Measurements from ENCODE around the gene EEF1A2. TPM values are rescaled to one million over a fixed set of nuclear protein-coding genes. Genes with fewer than 3 reads are reported as not detected.

EEF1A2 gene
- total and polyA plus RNA-seq, 4 experiments from 2014 or later = 0.36 to 0.81 TPM; not detected in 2

DNA sequence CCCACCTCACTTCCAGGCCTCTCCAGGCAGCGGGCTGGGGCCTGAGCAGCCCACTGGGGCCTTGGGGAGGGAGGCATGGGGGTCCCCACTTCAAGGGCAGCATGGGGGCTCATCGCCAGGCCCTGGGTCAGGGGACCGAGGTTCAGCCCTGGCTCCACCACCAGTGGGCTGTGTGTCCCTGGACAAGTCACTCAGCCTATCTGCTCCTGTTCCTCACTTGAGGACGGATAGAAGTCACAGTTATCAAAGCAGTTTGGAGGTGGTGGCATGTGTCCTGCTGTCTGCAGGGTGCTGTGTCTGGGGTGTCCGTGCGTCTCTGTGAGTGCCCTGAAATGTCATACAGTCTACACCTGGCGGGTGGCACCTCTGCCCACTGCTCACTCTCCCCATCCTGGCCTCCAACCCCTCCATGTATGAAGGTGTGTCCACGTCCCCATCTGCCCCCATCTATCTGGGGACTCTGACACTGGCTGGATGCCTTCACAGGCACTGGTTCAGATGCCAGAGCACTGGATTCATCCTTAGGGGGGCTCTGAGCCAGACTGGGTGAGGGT, 3.6 kb downstream of the EEF1A2 start:
- Mint-ChIP-seq H3K4me1 (peaks cover 1 to 8% (median 3%) of the 10 kb centered on the region in 4 donors), H3K27me3 (peaks cover 5 to 9% of the 10 kb centered on the region in 2 donors), H3K27ac (no peak overlapping the region), H3K4me3 (no peak overlapping the region), H3K9me3 (peaks cover 0 to 5% (median 0%) of the 10 kb centered on the region in 8 donors), H3K36me3 (no peaks in the 10 kb centered on the region)
- H3K4me3 ChIP-seq (ENCODE audit: low read length in 2 of 2) = no peak overlapping the region
- intact Hi-C loops (cut with micrococcal nuclease) = loop anchor here (5.0 kb wide), 1 partner anchor 698 kb away; the partner anchor contains the start of gene MRGBP
- CTCF ChIA-PET (ENCODE audit: partially characterized antibody) = interaction anchor here (1.3 to 2.3 kb wide), 6 partner anchors 10 to 485 kb away, joined by 3 to 21 read pairs (median 6); partner anchors contain the start of genes PPDPF and SAMD10
- H3K4me1 ChIP-seq (ENCODE audit: insufficient read depth, low read length) = peaks cover 18% of the 10 kb centered on the region
- POLR2A ChIA-PET (ENCODE audit: partially characterized antibody) = interaction anchor here (2.6 kb wide), 1 partner anchor 25 kb away, joined by 27 read pairs; the partner anchor contains the start of gene PPDPF
- DNase-seq = no peak
- H3K36me3 ChIP-seq (ENCODE audit: insufficient read depth, low read length) = no peaks in the 10 kb centered on the region
- H3K27ac ChIP-seq (ENCODE audit: low read depth, low read length) = no peak overlapping the region
- no peaks in the 10 kb centered on the region for H3K9me3 ChIP-seq (ENCODE audit: control insufficient read depth in 1 of 2, low read length in 2 of 2)
- H3K27me3 ChIP-seq (ENCODE audit: insufficient read depth, low read length) = peaks cover 12% of the 10 kb centered on the region

DNA sequence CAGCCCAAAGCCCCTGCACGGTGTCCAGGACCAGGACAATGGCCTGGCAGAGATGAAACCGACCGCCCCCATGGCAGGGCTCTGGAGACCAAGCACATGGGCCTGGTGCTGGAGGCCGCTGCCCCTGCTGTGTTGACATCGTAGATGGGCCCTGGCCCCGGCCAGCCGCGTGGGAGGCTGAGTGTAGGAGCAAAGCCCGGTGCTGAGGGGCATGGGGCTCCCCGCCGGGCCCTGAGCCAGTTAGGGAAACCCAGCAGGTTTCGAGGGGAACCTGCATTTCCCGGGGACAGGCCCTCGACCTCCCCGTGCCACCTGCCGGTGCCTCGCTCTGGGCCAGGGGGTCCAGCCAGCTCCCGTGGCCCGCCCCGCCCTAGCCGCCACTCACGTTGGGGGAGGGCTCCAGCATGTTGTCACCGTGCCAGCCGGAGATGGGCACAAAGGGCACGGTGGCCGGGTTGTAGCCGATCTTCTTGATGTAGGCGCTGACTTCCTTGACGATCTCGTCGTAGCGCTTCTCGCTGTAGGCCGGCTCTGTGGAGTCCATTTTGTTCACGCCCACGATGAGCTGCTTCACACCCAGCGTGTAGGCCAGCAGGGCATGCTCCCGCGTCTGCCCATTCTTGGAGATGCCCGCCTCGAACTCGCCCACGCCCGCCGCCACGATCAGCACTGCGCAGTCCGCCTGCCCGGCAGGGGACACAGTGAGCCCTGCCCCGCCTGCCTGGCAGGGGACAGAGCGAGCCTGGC, 4.3 kb downstream of the EEF1A2 start:
- Mint-ChIP-seq H3K27me3 (peaks cover 9 to 11% of the 10 kb centered on the region in 2 donors), H3K4me1 (peaks cover 1 to 8% (median 3%) of the 10 kb centered on the region in 4 donors), H3K36me3 (no peaks in the 10 kb centered on the region), H3K27ac (no peak overlapping the region), H3K9me3 (peaks cover 0 to 5% (median 0%) of the 10 kb centered on the region in 8 donors), H3K4me3 (no peak overlapping the region)
- intact Hi-C loops (cut with micrococcal nuclease) = loop anchor here (5.0 kb wide), 1 partner anchor 697 kb away; the partner anchor contains the start of gene MRGBP
- ChIA-PET POLR2A (ENCODE audit: partially characterized antibody) (no interaction called here), CTCF (ENCODE audit: partially characterized antibody) (no interaction called here)
- no peaks in the 10 kb centered on the region for H3K9me3 ChIP-seq (ENCODE audit: control insufficient read depth in 1 of 2, low read length in 2 of 2)
- peaks cover 12% of the 10 kb centered on the region for H3K27me3 ChIP-seq (ENCODE audit: insufficient read depth, low read length)
- H3K27ac ChIP-seq (ENCODE audit: low read depth, low read length) = no peak overlapping the region
- no peaks in the 10 kb centered on the region for H3K36me3 ChIP-seq (ENCODE audit: insufficient read depth, low read length)
- no peak overlapping the region for H3K4me3 ChIP-seq (ENCODE audit: low read length in 2 of 2)
- H3K4me1 ChIP-seq (ENCODE audit: insufficient read depth, low read length) = peaks cover 17% of the 10 kb centered on the region
- DNase-seq = no peak

DNA sequence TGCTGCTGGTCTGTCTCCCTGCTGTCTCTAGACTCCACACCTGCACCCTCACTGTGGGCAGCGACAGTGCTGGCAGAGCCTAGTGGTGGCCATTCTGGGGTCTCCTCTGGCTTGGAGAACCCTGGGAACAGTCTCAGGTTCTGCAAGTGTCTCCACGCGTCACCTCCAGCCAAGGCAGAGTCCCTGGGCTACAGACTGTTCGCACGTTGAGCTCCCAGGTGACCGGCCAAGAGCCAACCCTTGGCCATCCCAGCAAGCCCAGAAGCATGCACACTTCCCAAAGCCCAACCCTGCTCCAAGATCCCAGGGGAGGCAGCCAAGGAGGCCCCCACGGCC, 4.8 kb downstream of the EEF1A2 start:
- intact Hi-C loops (cut with micrococcal nuclease) = no loop called here

DNA sequence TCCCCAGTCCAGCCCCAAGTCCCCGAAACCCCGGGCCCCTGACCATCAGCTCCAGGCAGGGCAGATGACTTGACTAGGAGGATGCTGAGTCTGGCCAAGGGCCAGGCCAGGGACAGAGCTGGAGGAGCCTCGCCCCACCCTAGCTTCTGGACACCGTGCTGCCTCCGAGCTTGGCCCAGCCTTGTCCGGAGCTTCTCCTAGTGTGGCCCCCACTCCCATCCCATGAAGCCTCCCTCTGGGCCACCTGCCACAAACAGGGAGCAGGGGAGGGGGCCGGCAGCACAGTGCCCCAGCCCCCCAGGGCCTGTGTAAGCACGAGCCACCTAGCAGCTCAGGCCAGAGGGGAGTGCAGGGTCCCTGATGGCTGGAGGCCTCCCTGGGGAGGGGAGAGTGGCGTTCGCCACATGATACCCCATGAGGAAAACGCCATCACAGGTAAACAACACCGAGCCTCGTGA, 5.3 kb downstream of the EEF1A2 start:
- H3K9me3 Mint-ChIP-seq = peaks cover 0 to 5% (median 0%) of the 10 kb centered on the region in 8 donors
- intact Hi-C loops (cut with micrococcal nuclease) = no loop called here
- H3K36me3 ChIP-seq (ENCODE audit: insufficient read depth, low read length) = no peaks in the 10 kb centered on the region
- H3K36me3 Mint-ChIP-seq = no peaks in the 10 kb centered on the region
- no peak overlapping the region for H3K4me3 ChIP-seq (ENCODE audit: low read length in 2 of 2)
- no peak overlapping the region for H3K27ac Mint-ChIP-seq
- POLR2A ChIA-PET (ENCODE audit: partially characterized antibody) = no interaction called here
- no peak overlapping the region for H3K4me3 Mint-ChIP-seq
- no peak for DNase-seq
- no peaks in the 10 kb centered on the region for H3K9me3 ChIP-seq (ENCODE audit: control insufficient read depth in 1 of 2, low read length in 2 of 2)
- peaks cover 1 to 8% (median 3%) of the 10 kb centered on the region in 4 donors for H3K4me1 Mint-ChIP-seq
- peaks cover 11 to 12% of the 10 kb centered on the region in 2 donors for H3K27me3 Mint-ChIP-seq
- H3K4me1 ChIP-seq (ENCODE audit: insufficient read depth, low read length) = peaks cover 14% of the 10 kb centered on the region
- peaks cover 12% of the 10 kb centered on the region for H3K27me3 ChIP-seq (ENCODE audit: insufficient read depth, low read length)
- CTCF ChIA-PET (ENCODE audit: partially characterized antibody) = interaction anchor here (0.9 kb wide), 1 partner anchor 371 kb away, joined by 3 read pairs; no protein-coding TSS in a partner anchor
- no peak overlapping the region for H3K27ac ChIP-seq (ENCODE audit: low read depth, low read length)

More for the DNA sequence above, 4.8 kb downstream of the EEF1A2 start:
- no peak overlapping the region for H3K27ac ChIP-seq (ENCODE audit: low read depth, low read length)
- no peak for DNase-seq
- peaks cover 11 to 12% of the 10 kb centered on the region in 2 donors for H3K27me3 Mint-ChIP-seq
- no peak overlapping the region for H3K4me3 Mint-ChIP-seq
- peaks cover 14% of the 10 kb centered on the region for H3K4me1 ChIP-seq (ENCODE audit: insufficient read depth, low read length)
- peaks cover 1 to 8% (median 3%) of the 10 kb centered on the region in 4 donors for H3K4me1 Mint-ChIP-seq
- H3K36me3 ChIP-seq (ENCODE audit: insufficient read depth, low read length) = no peaks in the 10 kb centered on the region
- peaks cover 0 to 5% (median 0%) of the 10 kb centered on the region in 8 donors for H3K9me3 Mint-ChIP-seq
- H3K27ac Mint-ChIP-seq = no peak overlapping the region
- ChIA-PET CTCF (ENCODE audit: partially characterized antibody) (interaction anchor here (0.9 kb wide), 1 partner anchor 371 kb away, joined by 3 read pairs; no protein-coding TSS in a partner anchor), POLR2A (ENCODE audit: partially characterized antibody) (no interaction called here)
- no peaks in the 10 kb centered on the region for H3K9me3 ChIP-seq (ENCODE audit: control insufficient read depth in 1 of 2, low read length in 2 of 2)
- no peak overlapping the region for H3K4me3 ChIP-seq (ENCODE audit: low read length in 2 of 2)
- H3K36me3 Mint-ChIP-seq = no peaks in the 10 kb centered on the region
- peaks cover 12% of the 10 kb centered on the region for H3K27me3 ChIP-seq (ENCODE audit: insufficient read depth, low read length)

DNA sequence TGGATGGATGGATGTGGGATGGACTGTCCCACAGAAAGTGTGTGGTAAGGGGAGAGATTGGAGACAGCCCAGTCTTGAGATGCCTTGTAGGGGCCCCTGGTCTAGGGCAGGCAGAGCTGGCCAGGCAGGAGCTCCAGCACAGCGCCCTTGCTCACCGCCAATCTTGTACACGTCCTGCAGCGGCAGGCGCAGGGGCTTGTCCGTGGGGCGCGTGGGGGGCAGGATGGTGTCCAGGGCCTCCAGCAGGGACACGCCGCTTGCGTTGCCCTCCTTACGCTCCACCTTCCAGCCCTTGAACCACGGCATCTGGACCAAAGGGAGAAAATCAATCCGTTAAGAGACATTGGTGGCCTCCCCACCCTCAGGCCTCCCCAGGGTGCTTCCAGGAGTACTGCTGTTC, 5.9 kb downstream of the EEF1A2 start:
- no peak overlapping the region for H3K4me3 ChIP-seq (ENCODE audit: low read length in 2 of 2)
- peaks cover 11 to 12% of the 10 kb centered on the region in 2 donors for H3K27me3 Mint-ChIP-seq
- peaks cover 1 to 8% (median 3%) of the 10 kb centered on the region in 4 donors for H3K4me1 Mint-ChIP-seq
- ChIA-PET POLR2A (ENCODE audit: partially characterized antibody) (no interaction called here), CTCF (ENCODE audit: partially characterized antibody) (no interaction called here)
- H3K27ac ChIP-seq (ENCODE audit: low read depth, low read length) = no peak overlapping the region
- no peaks in the 10 kb centered on the region for H3K36me3 Mint-ChIP-seq
- H3K9me3 Mint-ChIP-seq = peaks cover 0 to 5% (median 0%) of the 10 kb centered on the region in 8 donors
- no peak overlapping the region for H3K4me3 Mint-ChIP-seq
- H3K4me1 ChIP-seq (ENCODE audit: insufficient read depth, low read length) = peaks cover 10% of the 10 kb centered on the region
- intact Hi-C loops (cut with micrococcal nuclease) = no loop called here
- H3K9me3 ChIP-seq (ENCODE audit: control insufficient read depth in 1 of 2, low read length in 2 of 2) = no peaks in the 10 kb centered on the region
- no peak overlapping the region for H3K27ac Mint-ChIP-seq
- DNase-seq = no peak
- no peaks in the 10 kb centered on the region for H3K36me3 ChIP-seq (ENCODE audit: insufficient read depth, low read length)
- H3K27me3 ChIP-seq (ENCODE audit: insufficient read depth, low read length) = peaks cover 12% of the 10 kb centered on the region

DNA sequence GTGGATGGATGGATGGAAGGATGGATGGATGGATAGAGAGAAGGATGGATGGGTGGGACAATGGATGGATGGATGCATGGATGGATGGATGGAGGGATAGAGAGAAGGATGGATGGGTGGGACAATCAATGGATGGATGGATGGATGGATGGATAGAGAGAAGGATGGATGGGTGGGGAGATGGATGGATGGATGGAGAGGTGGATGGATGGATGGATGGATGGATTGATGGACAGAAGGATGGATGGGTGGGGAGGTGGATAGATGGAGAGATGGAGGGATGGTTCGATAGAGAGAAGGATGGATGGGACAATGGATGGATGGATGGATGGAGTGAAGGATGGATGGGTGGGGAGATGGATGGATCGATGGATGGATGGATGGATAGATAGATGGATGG, 6.4 kb downstream of the EEF1A2 start:
- H3K36me3 ChIP-seq (ENCODE audit: insufficient read depth, low read length) = no peaks in the 10 kb centered on the region
- H3K27ac Mint-ChIP-seq = no peak overlapping the region
- H3K27me3 ChIP-seq (ENCODE audit: insufficient read depth, low read length) = peaks cover 10% of the 10 kb centered on the region
- H3K27me3 Mint-ChIP-seq = peaks cover 11% of the 10 kb centered on the region in 2 donors
- peaks cover 0 to 5% (median 0%) of the 10 kb centered on the region in 8 donors for H3K9me3 Mint-ChIP-seq
- peaks cover 1 to 8% (median 3%) of the 10 kb centered on the region in 4 donors for H3K4me1 Mint-ChIP-seq
- H3K4me1 ChIP-seq (ENCODE audit: insufficient read depth, low read length) = peaks cover 10% of the 10 kb centered on the region
- no peak overlapping the region for H3K4me3 ChIP-seq (ENCODE audit: low read length in 2 of 2)
- no peaks in the 10 kb centered on the region for H3K9me3 ChIP-seq (ENCODE audit: control insufficient read depth in 1 of 2, low read length in 2 of 2)
- DNase-seq = no peak
- H3K36me3 Mint-ChIP-seq = no peaks in the 10 kb centered on the region
- POLR2A ChIA-PET (ENCODE audit: partially characterized antibody) = no interaction called here
- CTCF ChIA-PET (ENCODE audit: partially characterized antibody) = no interaction called here
- intact Hi-C loops (cut with micrococcal nuclease) = no loop called here
- H3K4me3 Mint-ChIP-seq = no peak overlapping the region
- H3K27ac ChIP-seq (ENCODE audit: low read depth, low read length) = no peak overlapping the region

DNA sequence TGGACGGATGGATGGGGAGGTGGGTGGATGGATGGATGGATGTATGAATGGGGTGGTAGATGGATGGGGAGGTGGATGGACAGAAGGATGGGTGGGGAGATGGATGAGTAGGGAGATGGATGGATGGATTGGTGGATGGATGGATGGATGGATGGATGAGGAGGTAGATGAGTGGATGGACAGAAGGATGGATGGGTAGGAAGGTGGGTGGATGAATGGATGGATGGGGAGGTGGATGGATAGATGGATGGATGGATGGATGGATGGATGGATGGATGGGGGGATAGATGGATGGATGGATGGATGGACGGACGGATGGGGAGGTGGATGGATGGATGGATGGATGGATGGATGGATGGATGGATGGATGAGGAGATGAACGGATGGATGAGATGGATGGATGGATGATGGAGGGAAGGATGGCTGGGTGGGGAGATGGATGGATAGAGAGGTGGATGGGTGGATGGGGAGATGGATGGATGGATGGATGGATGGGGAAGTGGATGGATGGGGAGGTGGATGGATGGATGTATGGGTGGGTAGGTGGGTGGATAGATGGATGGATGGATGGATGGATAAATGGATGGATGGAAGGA, 7.2 kb downstream of the EEF1A2 start:
- no peak overlapping the region for H3K4me3 Mint-ChIP-seq

More for the DNA sequence above, 7.2 kb downstream of the EEF1A2 start:
- Mint-ChIP-seq H3K27ac (no peak overlapping the region), H3K9me3 (peaks cover 0 to 5% (median 0%) of the 10 kb centered on the region in 8 donors), H3K27me3 (peaks cover 9 to 11% of the 10 kb centered on the region in 2 donors), H3K36me3 (no peaks in the 10 kb centered on the region), H3K4me1 (peaks cover 1 to 5% (median 3%) of the 10 kb centered on the region in 4 donors)
- ChIA-PET CTCF (ENCODE audit: partially characterized antibody) (no interaction called here), POLR2A (ENCODE audit: partially characterized antibody) (no interaction called here)
- H3K36me3 ChIP-seq (ENCODE audit: insufficient read depth, low read length) = no peaks in the 10 kb centered on the region
- no peak overlapping the region for H3K4me3 ChIP-seq (ENCODE audit: low read length in 2 of 2)
- H3K4me1 ChIP-seq (ENCODE audit: insufficient read depth, low read length) = peaks cover 9% of the 10 kb centered on the region
- H3K27me3 ChIP-seq (ENCODE audit: insufficient read depth, low read length) = peaks cover 6% of the 10 kb centered on the region
- H3K27ac ChIP-seq (ENCODE audit: low read depth, low read length) = no peak overlapping the region
- DNase-seq = no peak
- intact Hi-C loops (cut with micrococcal nuclease) = no loop called here
- no peaks in the 10 kb centered on the region for H3K9me3 ChIP-seq (ENCODE audit: control insufficient read depth in 1 of 2, low read length in 2 of 2)

Data from CD4-positive, alpha-beta memory T cell (primary cell).